Type B pancreatic cell (in vitro differentiated cells): ENCODE data around the gene RBM34. TPM values are rescaled to one million over a fixed set of nuclear protein-coding genes. Genes with fewer than 3 reads are reported as not detected.

Experiments used
- DNase-seq: peaks from one replicate; pipeline ENCODE4 v3.0.0; 2021; ENCODE audit warnings: mixed read lengths; ENCODE audit not compliant: unreplicated experiment; ENCODE audit errors: extremely low spot score
- H3K27ac Mint-ChIP-seq: 2 replicates; pipeline ENCODE4 v1.8.0; 2021; ENCODE audit warnings: mild to moderate bottlenecking, mixed read lengths
- H3K27me3 Mint-ChIP-seq: 2 replicates; pipeline ENCODE4 v1.8.0; 2021; ENCODE audit warnings: mixed read lengths
- H3K36me3 Mint-ChIP-seq: 2 replicates; pipeline ENCODE4 v1.8.0; 2021; ENCODE audit warnings: mixed read lengths
- H3K4me1 Mint-ChIP-seq: one replicate; pipeline ENCODE4 v1.8.0; 2021; ENCODE audit warnings: mixed read lengths; ENCODE audit not compliant: unreplicated experiment
- H3K4me3 Mint-ChIP-seq: 2 replicates; pipeline ENCODE4 v1.8.0; 2021; ENCODE audit warnings: mild to moderate bottlenecking, mixed read lengths
- H3K9me3 Mint-ChIP-seq: 2 replicates; pipeline ENCODE4 v1.8.0; 2021; ENCODE audit warnings: mixed read lengths
- total RNA-seq: library from RNA; stranded (reverse); gene quantifications from 2 replicates; pipeline ENCODE4 v1.2.1, GENCODE V29; 2021; ENCODE audit warnings: low replicate concordance
- TF ChIP-seq, protein P1 (sequence below): fragments of 200-600 bp; sonication (generic); conservative IDR thresholded peaks from 2 replicates; pipeline ENCODE4 v1.5.0; 2021; ENCODE audit warnings: antibody characterized with exemption, mild to moderate bottlenecking

The RBM34 gene
- total RNA-seq, 1 donor from 2014 or later, result 74.9 TPM

DNA sequence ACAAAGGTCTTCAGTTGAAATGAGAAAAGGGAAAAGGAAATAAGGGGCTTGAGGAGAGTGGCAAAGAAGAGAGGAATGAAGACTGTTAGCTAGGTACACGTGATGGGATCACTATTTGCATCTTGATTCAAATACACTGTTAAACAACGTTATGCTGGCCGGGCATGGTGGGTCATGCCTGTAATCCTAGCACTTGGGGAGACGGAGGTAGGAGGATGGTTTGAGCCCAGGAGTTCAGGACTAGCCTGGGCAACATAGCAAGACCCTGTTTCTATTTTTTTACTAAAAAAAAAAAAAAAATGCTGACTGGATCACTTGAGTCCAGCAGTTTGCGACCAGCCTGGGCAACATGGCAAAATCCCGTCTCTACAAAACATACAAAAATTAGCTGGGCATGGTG, 2.4 kb downstream of the RBM34 start:
- DNase-seq, result no peak
- peaks cover 6% of the 10 kb centered on the region for H3K36me3 Mint-ChIP-seq
- peaks cover 11% of the 10 kb centered on the region for H3K4me1 Mint-ChIP-seq
- no peaks in the 10 kb centered on the region for H3K27me3 Mint-ChIP-seq
- TF ChIP-seq, protein P1, sequence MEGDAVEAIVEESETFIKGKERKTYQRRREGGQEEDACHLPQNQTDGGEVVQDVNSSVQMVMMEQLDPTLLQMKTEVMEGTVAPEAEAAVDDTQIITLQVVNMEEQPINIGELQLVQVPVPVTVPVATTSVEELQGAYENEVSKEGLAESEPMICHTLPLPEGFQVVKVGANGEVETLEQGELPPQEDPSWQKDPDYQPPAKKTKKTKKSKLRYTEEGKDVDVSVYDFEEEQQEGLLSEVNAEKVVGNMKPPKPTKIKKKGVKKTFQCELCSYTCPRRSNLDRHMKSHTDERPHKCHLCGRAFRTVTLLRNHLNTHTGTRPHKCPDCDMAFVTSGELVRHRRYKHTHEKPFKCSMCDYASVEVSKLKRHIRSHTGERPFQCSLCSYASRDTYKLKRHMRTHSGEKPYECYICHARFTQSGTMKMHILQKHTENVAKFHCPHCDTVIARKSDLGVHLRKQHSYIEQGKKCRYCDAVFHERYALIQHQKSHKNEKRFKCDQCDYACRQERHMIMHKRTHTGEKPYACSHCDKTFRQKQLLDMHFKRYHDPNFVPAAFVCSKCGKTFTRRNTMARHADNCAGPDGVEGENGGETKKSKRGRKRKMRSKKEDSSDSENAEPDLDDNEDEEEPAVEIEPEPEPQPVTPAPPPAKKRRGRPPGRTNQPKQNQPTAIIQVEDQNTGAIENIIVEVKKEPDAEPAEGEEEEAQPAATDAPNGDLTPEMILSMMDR, result no peak
- no peaks in the 10 kb centered on the region for H3K9me3 Mint-ChIP-seq
- peak overlapping the region; percentile 44 for H3K4me3 Mint-ChIP-seq
- no peak overlapping the region for H3K27ac Mint-ChIP-seq

GRCh38 chr1:235157150-235157549, 3.9 kb downstream of the RBM34 start:
- TF ChIP-seq, protein P1, result no peak
- Mint-ChIP-seq H3K4me1 (peaks cover 11% of the 10 kb centered on the region), H3K4me3 (no peak overlapping the region), H3K9me3 (no peaks in the 10 kb centered on the region), H3K36me3 (peaks cover 6% of the 10 kb centered on the region), H3K27me3 (no peaks in the 10 kb centered on the region), H3K27ac (no peak overlapping the region)
- DNase-seq, result no peak

DNA sequence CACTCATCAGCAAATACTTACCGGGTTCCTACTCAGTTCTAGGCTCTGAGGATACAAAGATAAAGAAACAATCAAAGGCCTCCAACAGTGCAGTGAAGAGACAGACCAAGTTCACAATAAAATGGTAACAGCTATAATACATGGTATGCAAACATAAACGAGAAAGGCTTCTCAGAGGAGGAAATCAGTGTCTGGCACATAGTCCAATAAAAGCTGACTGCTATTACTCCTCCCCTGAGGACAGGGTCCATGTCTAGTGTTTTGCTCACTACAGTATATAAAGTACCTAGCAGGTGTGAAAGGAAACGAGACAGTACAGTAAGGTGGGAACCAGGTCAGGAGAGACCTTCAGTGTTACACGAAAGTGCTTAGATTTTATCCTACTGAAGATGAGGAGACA, 4.3 kb downstream of the RBM34 start:
- TF ChIP-seq, protein P1, result no peak
- no peak overlapping the region for H3K27ac Mint-ChIP-seq
- H3K4me1 Mint-ChIP-seq, result peaks cover 11% of the 10 kb centered on the region
- peaks cover 6% of the 10 kb centered on the region for H3K36me3 Mint-ChIP-seq
- H3K4me3 Mint-ChIP-seq, result no peak overlapping the region
- no peaks in the 10 kb centered on the region for H3K27me3 Mint-ChIP-seq
- H3K9me3 Mint-ChIP-seq, result no peaks in the 10 kb centered on the region
- DNase-seq, result no peak

- peaks cover 11% of the 10 kb centered on the region for H3K4me1 Mint-ChIP-seq
- DNase-seq, result no peak
- no peak overlapping the region for H3K4me3 Mint-ChIP-seq
- no peak overlapping the region for H3K27ac Mint-ChIP-seq
- H3K27me3 Mint-ChIP-seq, result no peaks in the 10 kb centered on the region
- TF ChIP-seq, protein P1, result no peak
- no peaks in the 10 kb centered on the region for H3K9me3 Mint-ChIP-seq
- H3K36me3 Mint-ChIP-seq, result peaks cover 9% of the 10 kb centered on the region
Observed at GRCh38 chr1:235156265-235156664, 4.8 kb downstream of the RBM34 start.

DNA sequence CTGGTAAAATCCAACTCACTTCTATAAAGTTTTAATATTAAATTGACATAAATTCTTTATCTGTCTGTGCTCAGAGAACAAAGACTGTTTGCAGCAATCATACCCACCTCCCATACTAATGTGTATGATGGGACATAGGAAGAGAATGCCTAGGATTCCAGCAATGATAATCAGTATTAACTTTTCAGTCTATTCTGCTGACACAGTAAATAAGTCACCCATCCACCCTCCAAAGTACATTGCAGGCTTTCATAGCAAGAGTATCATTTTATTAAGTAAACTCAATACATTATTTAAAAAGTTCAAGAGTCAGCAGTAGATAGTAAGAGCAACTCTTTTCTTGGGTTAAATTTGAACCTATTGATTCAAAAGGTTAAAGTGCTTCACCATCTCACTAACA, 8.8 kb downstream of the RBM34 start:
- Mint-ChIP-seq H3K4me1 (no peaks in the 10 kb centered on the region), H3K9me3 (no peaks in the 10 kb centered on the region), H3K27me3 (no peaks in the 10 kb centered on the region), H3K27ac (no peak overlapping the region), H3K4me3 (no peak overlapping the region), H3K36me3 (peaks cover 22% of the 10 kb centered on the region)
- TF ChIP-seq, protein P1, result no peak
- DNase-seq, result no peak

DNA sequence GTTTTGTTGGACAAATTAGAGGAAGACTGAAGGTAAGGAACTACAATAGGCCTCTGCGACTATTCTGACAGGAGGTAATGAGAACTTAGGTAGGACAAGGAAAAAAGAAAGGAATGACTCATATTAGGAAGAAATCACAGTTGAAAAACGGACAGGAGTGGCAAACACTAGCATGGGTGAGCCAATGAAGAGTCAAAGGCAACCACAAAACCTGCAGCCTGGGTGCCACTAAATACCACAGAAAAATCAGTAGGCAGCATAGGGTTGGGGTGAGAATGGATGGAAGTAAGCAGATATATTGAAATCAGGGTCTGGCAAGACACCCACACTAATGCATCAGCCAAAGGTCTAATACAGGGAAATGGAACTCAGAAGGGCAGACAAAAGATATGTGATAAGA, 10.0 kb downstream of the RBM34 start:
- Mint-ChIP-seq H3K36me3 (peaks cover 25% of the 10 kb centered on the region), H3K27ac (no peak overlapping the region)

More for the DNA sequence above, 10.0 kb downstream of the RBM34 start:
- Mint-ChIP-seq H3K4me3 (no peak overlapping the region), H3K9me3 (no peaks in the 10 kb centered on the region), H3K27me3 (no peaks in the 10 kb centered on the region), H3K4me1 (no peaks in the 10 kb centered on the region)
- TF ChIP-seq, protein P1, result no peak
- DNase-seq, result no peak
